Smooth muscle cell (in vitro differentiated cells): ENCODE measurements around the gene AATF. TPM values are rescaled to one million over a fixed set of nuclear protein-coding genes. Genes with fewer than 3 reads are reported as not detected.

ENCODE experiments used
- DNase-seq: peaks from one replicate; lab custom pipeline; 2025; ENCODE audit not compliant: unreplicated experiment; lab: John Stamatoyannopoulos, UW
- H2AFZ ChIP-seq: fragments of 200-600 bp; sonication (generic); 2 replicates; pipeline ENCODE4 v1.6.0; 2016; ENCODE audit warnings: antibody characterized with exemption, low read depth, mild to moderate bottlenecking
- H3F3A ChIP-seq: fragments of 200-600 bp; sonication (generic); 2 replicates; pipeline ENCODE4 v1.6.0; 2017; ENCODE audit warnings: antibody characterized with exemption, low read depth
- H3K27ac ChIP-seq: fragments of 200-600 bp; sonication (generic); 2 replicates; pipeline ENCODE4 v1.5.1; 2016; ENCODE audit warnings: low read depth, mild to moderate bottlenecking
- H3K27me3 ChIP-seq: fragments of 200-600 bp; sonication (generic); 2 replicates; pipeline ENCODE4 v1.6.1; 2016; ENCODE audit warnings: low read depth, mild to moderate bottlenecking
- H3K36me3 ChIP-seq: fragments of 200-600 bp; sonication (generic); 2 replicates; pipeline ENCODE4 v1.5.1; 2016; ENCODE audit warnings: low read depth
- H3K4me1 ChIP-seq: fragments of 200-600 bp; sonication (generic); 2 replicates; pipeline ENCODE4 v1.5.1; 2016; ENCODE audit warnings: low read depth
- H3K4me2 ChIP-seq: fragments of 200-600 bp; sonication (generic); 2 replicates; pipeline ENCODE4 v1.6.0; 2016; ENCODE audit warnings: mild to moderate bottlenecking
- H3K4me3 ChIP-seq: fragments of 200-600 bp; sonication (generic); 2 replicates; pipeline ENCODE4 v1.5.1; 2016; ENCODE audit warnings: mild to moderate bottlenecking
- H3K79me2 ChIP-seq: fragments of 200-600 bp; sonication (generic); 2 replicates; pipeline ENCODE4 v1.6.0; 2016; ENCODE audit warnings: low read depth, mild to moderate bottlenecking
- H3K9ac ChIP-seq: fragments of 200-600 bp; sonication (generic); 2 replicates; pipeline ENCODE4 v1.6.0; 2016; ENCODE audit warnings: low read depth
- H3K9me3 ChIP-seq: fragments of 200-600 bp; sonication (generic); replicated peaks from 2 replicates; pipeline ENCODE4 v1.5.1; 2016; ENCODE audit warnings: low read depth
- H4K20me1 ChIP-seq: fragments of 200-600 bp; sonication (generic); 2 replicates; pipeline ENCODE4 v1.6.0; 2016; ENCODE audit warnings: low read depth
- CTCF ChIP-seq: fragments of 200-600 bp; sonication (generic); IDR thresholded peaks from 2 replicates; pipeline ENCODE4 v1.5.1; 2017; ENCODE audit warnings: borderline replicate concordance, mild to moderate bottlenecking, antibody characterized with exemption; ENCODE audit not compliant: insufficient read depth, poor library complexity, severe bottlenecking
- WGBS: methylation state at CpG from one replicate; pipeline ENCODE4 v1.1.7; 2016; ENCODE audit warnings: low lambda C conversion rate; 5-methylcytosine and 5-hydroxymethylcytosine counted together
- polyA plus RNA-seq: library from polyadenylated mRNA; unstranded; fragments of >200 nt; fragmentation: Nextera tagmentation; extraction: Ambion mirVana; gene quantifications from 2 replicates; pipeline ENCODE4 v1.2.1, GENCODE V29; 2016
- total RNA-seq: library from RNA; depleted of rRNA; stranded (reverse); fragments of >200 nt; gene quantifications from 2 replicates; pipeline ENCODE4 v1.2.3, GENCODE V29; 2014

Gene AATF
- total and polyA plus RNA-seq, 2 experiments from 2014 or later: 18.5 to 38.0 TPM

- Histone ChIP-seq H3F3A (no peaks in the 10 kb centered on the region), H3K4me3 (no peak overlapping the region), H3K27me3 (no peaks in the 10 kb centered on the region), H3K4me2 (no peak overlapping the region), H3K4me1 (no peaks in the 10 kb centered on the region), H3K79me2 (no peaks in the 10 kb centered on the region), H3K9me3 (no peaks in the 10 kb centered on the region), H3K27ac (no peak overlapping the region), H3K9ac (no peak overlapping the region), H2AFZ (no peak overlapping the region), H3K36me3 (no peaks in the 10 kb centered on the region), H4K20me1 (no peaks in the 10 kb centered on the region)
- 97% methylated on average over 18 of the region's 18 CpGs for WGBS
- no peak for TF ChIP-seq CTCF
- DNase-seq: no peak
Observed at GRCh38 chr17:37056622-37057021, 107.9 kb downstream of the AATF start.

GRCh38 chr17:37059493-37059892, 110.7 kb downstream of the AATF start:
- H4K20me1 ChIP-seq: no peaks in the 10 kb centered on the region
- no peak for TF ChIP-seq CTCF
- H3K36me3 ChIP-seq: no peaks in the 10 kb centered on the region
- H3K79me2 ChIP-seq: no peaks in the 10 kb centered on the region
- H3K4me3 ChIP-seq: no peak overlapping the region
- no peaks in the 10 kb centered on the region for H3F3A ChIP-seq
- no peaks in the 10 kb centered on the region for H3K27me3 ChIP-seq
- no peaks in the 10 kb centered on the region for H3K4me1 ChIP-seq
- no peaks in the 10 kb centered on the region for H3K9me3 ChIP-seq
- H3K9ac ChIP-seq: no peak overlapping the region
- DNase-seq: no peak
- no peak overlapping the region for H3K27ac ChIP-seq
- no peak overlapping the region for H3K4me2 ChIP-seq
- no peak overlapping the region for H2AFZ ChIP-seq
- 97% methylated on average over 3 of the region's 3 CpGs for WGBS

GRCh38 chr17:37060094-37060493, 111.3 kb downstream of the AATF start:
- Histone ChIP-seq H3K9me3 (no peaks in the 10 kb centered on the region), H3F3A (no peaks in the 10 kb centered on the region), H3K79me2 (no peaks in the 10 kb centered on the region), H3K27ac (no peak overlapping the region), H3K4me1 (no peaks in the 10 kb centered on the region), H4K20me1 (no peaks in the 10 kb centered on the region), H2AFZ (no peak overlapping the region), H3K4me2 (no peak overlapping the region), H3K4me3 (no peak overlapping the region), H3K36me3 (no peaks in the 10 kb centered on the region), H3K27me3 (no peaks in the 10 kb centered on the region), H3K9ac (no peak overlapping the region)
- WGBS: 86% methylated on average over 6 of the region's 6 CpGs
- no peak for DNase-seq
- no peak for TF ChIP-seq CTCF

- Histone ChIP-seq H3K4me3 (no peak overlapping the region), H3K27me3 (no peaks in the 10 kb centered on the region), H4K20me1 (no peaks in the 10 kb centered on the region), H3K4me1 (no peaks in the 10 kb centered on the region), H3K79me2 (no peaks in the 10 kb centered on the region), H3K9ac (no peak overlapping the region), H3K27ac (no peak overlapping the region), H3K4me2 (no peak overlapping the region), H3K36me3 (no peaks in the 10 kb centered on the region), H3F3A (no peaks in the 10 kb centered on the region), H2AFZ (no peak overlapping the region), H3K9me3 (no peaks in the 10 kb centered on the region)
- DNase-seq: no peak
- 78% methylated on average over 7 of the region's 7 CpGs for WGBS
- no peak for TF ChIP-seq CTCF
Observed at GRCh38 chr17:37060928-37061327, 112.2 kb downstream of the AATF start.
